GM12864 (cell line): Measurements from ENCODE around the gene KCNK10.
A peak's percentile ranks its signal among the peaks of the same experiment; 100 is the strongest.

Experiments used
- DNase-seq: peaks from one replicate; pipeline ENCODE4 v3.0.0-alpha.2; 2011; ENCODE audit warnings: low read depth
- H3K4me3 ChIP-seq: 2 replicates; pipeline ENCODE4 v1.5.1; 2011; ENCODE audit warnings: mild to moderate bottlenecking, low read depth, low read length, control low read depth
- TF ChIP-seq, protein P1 (sequence below): IDR thresholded peaks from 2 replicates; pipeline ENCODE4 v1.5.1; 2011; ENCODE audit warnings: low read depth, mild to moderate bottlenecking, moderate library complexity, low read length, control low read depth, inconsistent platforms; ENCODE audit errors: missing control alignments

The KCNK10 gene

DNA sequence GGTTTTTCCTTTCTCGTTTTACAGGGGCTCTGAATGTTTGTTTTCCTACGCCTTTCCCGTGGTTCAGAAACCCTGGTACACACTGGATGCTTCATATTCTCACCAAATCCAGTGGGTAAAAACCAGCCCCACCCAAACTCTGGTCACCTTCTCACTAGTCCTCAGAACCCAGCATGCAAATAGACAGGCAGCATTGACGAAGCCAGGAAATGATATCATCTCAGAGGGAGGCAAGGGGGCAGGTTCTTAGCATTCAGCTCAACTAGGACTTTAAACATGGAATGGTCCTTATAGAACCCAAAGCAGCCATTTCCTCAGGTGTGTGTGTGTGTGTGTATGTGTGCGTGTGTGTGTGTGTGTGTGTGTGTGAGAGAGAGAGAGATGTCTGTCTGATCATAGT lies 142.0 kb downstream of the KCNK10 start:
- DNase-seq: no peak
- H3K4me3 ChIP-seq: no peak overlapping the region
- TF ChIP-seq, protein P1, sequence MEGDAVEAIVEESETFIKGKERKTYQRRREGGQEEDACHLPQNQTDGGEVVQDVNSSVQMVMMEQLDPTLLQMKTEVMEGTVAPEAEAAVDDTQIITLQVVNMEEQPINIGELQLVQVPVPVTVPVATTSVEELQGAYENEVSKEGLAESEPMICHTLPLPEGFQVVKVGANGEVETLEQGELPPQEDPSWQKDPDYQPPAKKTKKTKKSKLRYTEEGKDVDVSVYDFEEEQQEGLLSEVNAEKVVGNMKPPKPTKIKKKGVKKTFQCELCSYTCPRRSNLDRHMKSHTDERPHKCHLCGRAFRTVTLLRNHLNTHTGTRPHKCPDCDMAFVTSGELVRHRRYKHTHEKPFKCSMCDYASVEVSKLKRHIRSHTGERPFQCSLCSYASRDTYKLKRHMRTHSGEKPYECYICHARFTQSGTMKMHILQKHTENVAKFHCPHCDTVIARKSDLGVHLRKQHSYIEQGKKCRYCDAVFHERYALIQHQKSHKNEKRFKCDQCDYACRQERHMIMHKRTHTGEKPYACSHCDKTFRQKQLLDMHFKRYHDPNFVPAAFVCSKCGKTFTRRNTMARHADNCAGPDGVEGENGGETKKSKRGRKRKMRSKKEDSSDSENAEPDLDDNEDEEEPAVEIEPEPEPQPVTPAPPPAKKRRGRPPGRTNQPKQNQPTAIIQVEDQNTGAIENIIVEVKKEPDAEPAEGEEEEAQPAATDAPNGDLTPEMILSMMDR: no peak

DNA sequence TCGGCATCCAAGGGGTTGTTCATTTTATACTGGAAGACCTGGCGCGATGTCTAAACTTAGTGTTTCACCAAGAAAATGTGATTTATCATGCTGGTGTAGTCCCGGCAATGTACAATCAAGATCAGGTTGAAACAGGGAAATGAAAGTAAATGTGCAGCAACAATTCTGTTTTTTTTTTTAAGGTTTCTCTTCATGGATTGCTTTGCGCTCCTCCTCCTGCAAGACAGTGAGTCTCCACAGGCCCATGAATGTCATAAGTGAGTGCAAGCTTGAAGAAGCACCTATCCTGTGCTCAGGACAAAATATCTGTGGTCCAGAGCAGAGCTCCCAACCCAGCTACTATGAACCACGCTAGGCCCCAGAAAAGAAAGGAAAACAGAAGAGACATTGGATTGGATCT lies 143.4 kb downstream of the KCNK10 start:
- H3K4me3 ChIP-seq: no peak overlapping the region
- TF ChIP-seq, protein P1: no peak
- no peak for DNase-seq

GRCh38 chr14:88170333-88170732 lies 152.7 kb downstream of the KCNK10 start:
- no peak overlapping the region for H3K4me3 ChIP-seq
- TF ChIP-seq, protein P1: no peak
- no peak for DNase-seq

DNA sequence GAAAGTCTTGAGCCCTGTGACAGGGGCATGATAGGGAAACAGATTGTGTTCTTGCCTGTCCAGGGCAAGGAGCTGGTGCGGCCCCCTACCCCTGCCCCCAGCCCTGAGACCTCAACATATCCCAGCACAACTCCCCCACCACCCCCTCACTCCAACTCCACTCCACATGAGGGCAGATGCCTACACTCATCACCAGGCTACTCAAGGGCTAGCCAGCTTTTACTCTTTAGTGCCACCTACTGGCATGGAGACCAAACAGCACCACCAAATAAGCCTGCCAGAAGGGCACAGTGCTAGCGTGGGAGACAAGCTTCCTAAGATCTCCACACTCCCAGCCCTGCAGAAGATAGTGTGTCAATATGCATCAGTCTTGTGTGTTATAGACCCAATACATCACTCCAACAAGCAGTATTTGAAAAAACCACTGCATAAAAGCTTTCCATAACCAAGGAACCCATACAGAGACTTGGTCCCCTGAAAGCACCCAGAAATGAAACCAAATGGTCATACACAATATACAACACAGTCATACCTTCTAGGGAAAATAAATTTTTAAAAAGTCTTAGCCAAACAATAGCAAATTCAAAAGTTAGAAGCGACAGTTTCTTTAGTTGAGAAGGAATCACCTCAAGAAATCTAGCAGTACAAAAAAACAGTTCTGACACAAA lies 154.4 kb downstream of the KCNK10 start:
- DNase-seq: no peak
- H3K4me3 ChIP-seq: no peak overlapping the region
- TF ChIP-seq, protein P1: peak; percentile 94

- TF ChIP-seq, protein P1: no peak
- no peak for DNase-seq
- H3K4me3 ChIP-seq: no peak overlapping the region
Measured at GRCh38 chr14:88168025-88168424, 155.0 kb downstream of the KCNK10 start.

DNA sequence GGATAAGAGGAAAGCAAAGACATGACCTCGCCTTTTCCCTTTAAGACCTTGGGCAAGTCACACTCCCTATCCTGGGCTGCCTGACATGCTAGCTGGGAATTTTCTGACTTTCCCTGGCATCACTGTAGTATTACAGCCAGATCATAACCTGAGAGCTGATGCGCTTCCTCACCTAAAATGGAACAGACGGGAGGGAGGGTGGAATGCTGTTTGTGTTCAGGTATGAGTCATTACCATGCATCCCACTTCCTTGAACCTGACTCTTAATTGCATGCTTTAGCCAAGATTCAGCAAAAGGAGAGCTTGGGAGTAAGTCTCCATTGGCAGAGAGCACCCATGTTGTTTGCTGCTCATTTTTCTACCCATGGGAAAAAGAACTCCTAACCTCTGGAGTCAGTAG lies 156.5 kb downstream of the KCNK10 start:
- no peak overlapping the region for H3K4me3 ChIP-seq
- TF ChIP-seq, protein P1: no peak
- no peak for DNase-seq

- DNase-seq: peak; percentile 12
- H3K4me3 ChIP-seq: no peak overlapping the region
- TF ChIP-seq, protein P1: peak; percentile 3
Measured at GRCh38 chr14:88164906-88165534, 158.0 kb downstream of the KCNK10 start.
